Adrenal gland (tissue), 5 donors: ENCODE results near the gene CFAP299.

Experiments
- CTCF ChIP-seq, 6 experiments: fragments of 450-650 bp in 4 of 6; fragments of 200-600 bp in 2 of 6; sonication (generic) in 1 of 6; IDR thresholded peaks; 1 replicate in 5 of 6; 2 replicates in 1 of 6; pipeline versions ENCODE4 v1.5.1 to v1.8.0; 2016 to 2021; ENCODE audit warnings: antibody characterized with exemption in 6 of 6, mild to moderate bottlenecking in 2 of 6, moderate library complexity in 1 of 6
- POLR2A ChIP-seq, 2 donors: fragments of 450-650 bp; IDR thresholded peaks; one replicate each; pipeline ENCODE4 v1.6.1; 2017; ENCODE audit warnings: antibody characterized with exemption in 2 of 2, mild to moderate bottlenecking in 2 of 2, moderate library complexity in 1 of 2
- donor health status: DM: no; HTN: no; CAD: no.

GRCh38 chr4:80948141-80948540 is 612.6 kb downstream of the CFAP299 start:
- TF ChIP-seq CTCF (IDR thresholded peaks at IDR 0.05) (no peak), POLR2A (IDR thresholded peaks at IDR 0.05) (no peak)
